ENCODE data around the gene MYO18A. TPM values are rescaled to one million over a fixed set of nuclear protein-coding genes. Genes with fewer than 3 reads are reported as not detected.
A peak's percentile ranks its signal among the peaks of the same experiment; 100 is the strongest.

Gene MYO18A
- total RNA-seq, 1 donor: 39.8 TPM

DNA sequence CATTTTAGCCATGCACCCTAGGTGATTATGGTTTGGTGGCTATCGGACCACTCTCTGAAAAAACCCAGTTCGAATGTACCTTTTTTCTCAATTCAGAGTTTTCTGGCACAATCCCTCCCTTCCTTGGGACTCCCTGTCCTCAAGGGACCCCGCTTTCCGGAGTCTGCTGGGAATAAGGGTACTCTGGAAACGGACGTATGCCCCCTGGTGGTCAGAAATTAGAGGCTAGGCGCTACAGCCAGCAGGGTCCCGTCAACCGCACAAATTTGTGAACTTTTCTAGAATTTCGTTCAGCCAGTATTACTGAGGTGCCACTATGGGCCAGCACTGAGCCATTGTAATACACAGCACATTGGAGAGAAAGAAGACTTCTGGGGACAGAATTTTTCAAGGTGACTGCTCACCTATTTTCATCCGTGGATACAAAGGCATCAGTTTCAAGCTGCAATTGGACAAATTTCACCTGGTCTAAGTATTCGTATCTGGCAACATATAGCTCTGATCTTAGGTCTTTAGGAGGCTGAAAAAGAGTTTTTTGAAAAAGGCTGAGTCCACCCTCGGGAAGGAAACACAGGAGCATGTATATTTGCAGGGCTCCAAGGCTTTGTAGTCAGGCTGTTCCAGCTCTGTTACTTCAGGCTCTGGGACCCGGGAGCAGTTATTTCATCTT is 39.3 kb upstream of the MYO18A start:
- H3K4me2 ChIP-seq (ENCODE audit: insufficient read depth, low read length): peak overlapping the region; percentile 37
- peak overlapping the region; percentile 52 for H2AFZ ChIP-seq (ENCODE audit: low read length)

DNA sequence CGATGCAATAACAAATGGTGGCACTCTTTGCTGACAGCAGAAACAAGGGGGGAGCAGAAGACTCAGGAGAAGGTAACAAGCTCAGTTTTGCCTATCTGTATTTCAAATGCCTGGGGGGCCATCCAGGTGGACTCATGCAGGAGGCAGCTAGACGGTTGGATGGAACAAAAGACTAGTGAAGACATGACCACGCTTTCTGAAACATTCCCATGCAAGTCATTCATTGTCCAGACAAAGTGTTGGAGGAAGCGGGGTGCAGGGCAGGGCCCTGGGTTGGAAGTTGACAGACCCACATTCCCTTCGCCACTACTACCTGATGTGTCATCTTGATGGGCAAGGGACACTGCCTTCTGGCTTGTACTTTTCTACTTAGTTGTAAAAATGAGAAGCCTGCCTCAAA is 36.7 kb upstream of the MYO18A start:
- Histone ChIP-seq H3K4me3 (ENCODE audit: insufficient read depth, low read length) (no peak overlapping the region), H3K36me3 (ENCODE audit: insufficient read depth, low read length) (no peaks in the 10 kb centered on the region), H3K27ac (ENCODE audit: low read depth, low read length) (no peak overlapping the region), H4K20me1 (ENCODE audit: insufficient read depth, low read length) (no peaks in the 10 kb centered on the region), H3K4me2 (ENCODE audit: insufficient read depth, low read length) (no peak overlapping the region), H2AFZ (ENCODE audit: low read length) (no peak overlapping the region), H3K27me3 (ENCODE audit: insufficient read depth, low read length) (no peaks in the 10 kb centered on the region), H3K4me1 (ENCODE audit: insufficient read depth, low read length) (peaks cover 3% of the 10 kb centered on the region), H3K9me3 (ENCODE audit: low read depth, low read length) (no peaks in the 10 kb centered on the region), H3K79me2 (ENCODE audit: insufficient read depth, low read length) (no peaks in the 10 kb centered on the region)
- TF ChIP-seq, protein P1, sequence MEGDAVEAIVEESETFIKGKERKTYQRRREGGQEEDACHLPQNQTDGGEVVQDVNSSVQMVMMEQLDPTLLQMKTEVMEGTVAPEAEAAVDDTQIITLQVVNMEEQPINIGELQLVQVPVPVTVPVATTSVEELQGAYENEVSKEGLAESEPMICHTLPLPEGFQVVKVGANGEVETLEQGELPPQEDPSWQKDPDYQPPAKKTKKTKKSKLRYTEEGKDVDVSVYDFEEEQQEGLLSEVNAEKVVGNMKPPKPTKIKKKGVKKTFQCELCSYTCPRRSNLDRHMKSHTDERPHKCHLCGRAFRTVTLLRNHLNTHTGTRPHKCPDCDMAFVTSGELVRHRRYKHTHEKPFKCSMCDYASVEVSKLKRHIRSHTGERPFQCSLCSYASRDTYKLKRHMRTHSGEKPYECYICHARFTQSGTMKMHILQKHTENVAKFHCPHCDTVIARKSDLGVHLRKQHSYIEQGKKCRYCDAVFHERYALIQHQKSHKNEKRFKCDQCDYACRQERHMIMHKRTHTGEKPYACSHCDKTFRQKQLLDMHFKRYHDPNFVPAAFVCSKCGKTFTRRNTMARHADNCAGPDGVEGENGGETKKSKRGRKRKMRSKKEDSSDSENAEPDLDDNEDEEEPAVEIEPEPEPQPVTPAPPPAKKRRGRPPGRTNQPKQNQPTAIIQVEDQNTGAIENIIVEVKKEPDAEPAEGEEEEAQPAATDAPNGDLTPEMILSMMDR (IDR thresholded peaks at IDR 0.05; ENCODE audit: extremely low read depth, low read depth, low read length): no peak
- DNase-seq (ENCODE audit: insufficient read length, low spot score, missing footprints): no peak

More for the DNA sequence above, 39.3 kb upstream of the MYO18A start:
- TF ChIP-seq, protein P1 (IDR thresholded peaks at IDR 0.05; ENCODE audit: extremely low read depth, low read depth, low read length): peak; percentile 100
- Histone ChIP-seq H3K4me1 (ENCODE audit: insufficient read depth, low read length) (peaks cover 3% of the 10 kb centered on the region), H3K27ac (ENCODE audit: low read depth, low read length) (no peak overlapping the region), H3K79me2 (ENCODE audit: insufficient read depth, low read length) (no peaks in the 10 kb centered on the region), H4K20me1 (ENCODE audit: insufficient read depth, low read length) (no peaks in the 10 kb centered on the region), H3K27me3 (ENCODE audit: insufficient read depth, low read length) (no peaks in the 10 kb centered on the region), H3K9me3 (ENCODE audit: low read depth, low read length) (no peaks in the 10 kb centered on the region), H3K4me3 (ENCODE audit: insufficient read depth, low read length) (no peak overlapping the region), H3K36me3 (ENCODE audit: insufficient read depth, low read length) (no peaks in the 10 kb centered on the region)
- peak; percentile 94 for DNase-seq (ENCODE audit: insufficient read length, low spot score, missing footprints)

DNA sequence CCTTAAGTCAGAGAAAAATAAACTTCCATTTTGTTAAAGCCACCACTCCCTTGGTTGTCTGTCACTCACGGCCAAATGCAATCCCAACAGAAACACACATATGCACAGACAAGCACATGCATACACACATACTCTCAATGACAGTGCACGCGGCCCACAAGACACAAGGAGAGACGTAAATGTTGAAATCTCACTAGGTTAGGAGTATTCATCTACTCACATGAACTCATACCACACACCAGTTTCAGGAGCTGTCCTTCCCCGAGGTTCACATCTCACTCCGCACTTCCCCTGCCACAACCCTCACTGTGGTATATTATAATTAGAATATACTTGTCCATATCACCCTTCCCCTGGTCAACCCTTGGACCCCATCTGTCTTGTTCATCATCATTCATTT is 36.0 kb upstream of the MYO18A start:
- DNase-seq (ENCODE audit: insufficient read length, low spot score, missing footprints): no peak
- peaks cover 3% of the 10 kb centered on the region for H3K4me1 ChIP-seq (ENCODE audit: insufficient read depth, low read length)
- no peaks in the 10 kb centered on the region for H3K36me3 ChIP-seq (ENCODE audit: insufficient read depth, low read length)
- H3K27ac ChIP-seq (ENCODE audit: low read depth, low read length): no peak overlapping the region
- H4K20me1 ChIP-seq (ENCODE audit: insufficient read depth, low read length): no peaks in the 10 kb centered on the region
- TF ChIP-seq, protein P1 (IDR thresholded peaks at IDR 0.05; ENCODE audit: extremely low read depth, low read depth, low read length): no peak
- H3K27me3 ChIP-seq (ENCODE audit: insufficient read depth, low read length): no peaks in the 10 kb centered on the region
- H3K4me3 ChIP-seq (ENCODE audit: insufficient read depth, low read length): no peak overlapping the region
- H2AFZ ChIP-seq (ENCODE audit: low read length): no peak overlapping the region
- H3K4me2 ChIP-seq (ENCODE audit: insufficient read depth, low read length): no peak overlapping the region
- H3K79me2 ChIP-seq (ENCODE audit: insufficient read depth, low read length): no peaks in the 10 kb centered on the region
- H3K9me3 ChIP-seq (ENCODE audit: low read depth, low read length): no peaks in the 10 kb centered on the region

DNA sequence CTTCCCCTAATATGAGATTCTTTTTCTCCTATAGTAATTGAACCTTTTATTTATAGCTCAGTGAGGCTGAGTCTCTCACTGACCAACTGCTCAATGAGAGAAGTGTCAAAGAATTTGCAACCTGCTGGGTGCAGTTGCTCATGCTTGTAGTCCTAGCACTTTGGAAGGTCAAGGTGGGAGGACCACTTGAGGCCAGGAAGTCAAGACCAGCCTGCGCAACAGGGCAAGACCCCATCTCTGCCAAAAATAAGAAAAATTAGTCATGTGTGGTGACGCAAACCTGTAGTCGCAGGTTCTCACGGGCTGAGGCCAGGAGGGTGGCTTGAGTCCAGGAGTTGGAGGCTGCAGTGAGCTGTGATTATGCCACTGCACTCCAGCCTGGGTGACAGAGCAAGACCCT is 35.5 kb upstream of the MYO18A start:
- Histone ChIP-seq H3K36me3 (ENCODE audit: insufficient read depth, low read length) (no peaks in the 10 kb centered on the region), H4K20me1 (ENCODE audit: insufficient read depth, low read length) (no peaks in the 10 kb centered on the region), H3K27me3 (ENCODE audit: insufficient read depth, low read length) (no peaks in the 10 kb centered on the region), H3K4me2 (ENCODE audit: insufficient read depth, low read length) (no peak overlapping the region), H2AFZ (ENCODE audit: low read length) (no peak overlapping the region), H3K4me1 (ENCODE audit: insufficient read depth, low read length) (peaks cover 3% of the 10 kb centered on the region), H3K4me3 (ENCODE audit: insufficient read depth, low read length) (no peak overlapping the region), H3K27ac (ENCODE audit: low read depth, low read length) (no peak overlapping the region), H3K9me3 (ENCODE audit: low read depth, low read length) (no peaks in the 10 kb centered on the region), H3K79me2 (ENCODE audit: insufficient read depth, low read length) (no peaks in the 10 kb centered on the region)
- DNase-seq (ENCODE audit: insufficient read length, low spot score, missing footprints): no peak
- TF ChIP-seq, protein P1 (IDR thresholded peaks at IDR 0.05; ENCODE audit: extremely low read depth, low read depth, low read length): no peak

Measured in osteoblast (primary cell).